ENCODE measurements around the gene POC1B. TPM values are rescaled to one million over a fixed set of nuclear protein-coding genes. Genes with fewer than 3 reads are reported as not detected.

POC1B gene
- total RNA-seq: 10 to 100 TPM in 1 of 4 donors, 1 to 10 TPM in 3; 7.8 to 13.1 (median 8.8) TPM
- polyA plus RNA-seq: 5.4 TPM
- long read RNA-seq, donor 1, transcript POC1B-201 (12 exons, 3,001 nt): major isoform, 6 of 16 reads
- long read RNA-seq, donor 1, partial matches to known transcripts: 2 of 16 reads
- long read RNA-seq, donor 1, other reads (novel, unspliced or antisense): 7 of 16 reads
- long read RNA-seq, donor 2, partial matches to known transcripts: 0 of 6 reads
- long read RNA-seq, donor 2, other reads (novel, unspliced or antisense): 0 of 6 reads
- long read RNA-seq, donor 3, transcript POC1B-202 (10 exons, 3,096 nt): minor isoform, 5 of 43 reads
- long read RNA-seq, donor 3, transcript POC1B-201 (12 exons, 3,001 nt): major isoform, 19 of 43 reads
- long read RNA-seq, donor 3, partial matches to known transcripts: 5 of 43 reads
- long read RNA-seq, donor 3, other reads (novel, unspliced or antisense): 13 of 43 reads
- long read RNA-seq, donor 4, partial matches to known transcripts: 0 of 8 reads
- long read RNA-seq, donor 4, other reads (novel, unspliced or antisense): 3 of 8 reads

- Histone ChIP-seq H3K9me3 (ENCODE audit: control insufficient read depth, low read length) (no peaks in the 10 kb centered on the region), H3K27ac (ENCODE audit: low read length) (peak within 1 kb of the TSS; percentile 92), H3K4me3 (ENCODE audit: low read length) (peak within 1 kb of the TSS; percentile 95), H3K4me1 (ENCODE audit: control insufficient read depth, insufficient read depth, low read length) (peaks cover 3% of the 10 kb centered on the region), H3K27me3 (ENCODE audit: control insufficient read depth, insufficient read depth) (no peaks in the 10 kb centered on the region)
- DNase-seq (peak; percentile 82 to 92 (median 91)), ATAC-seq (peak; percentile 93 to 94)
- intact Hi-C loops (cut with DNase I): loop anchor here (2.0 to 10.0 kb wide), 6 partner anchors 54 to 504 kb away; partner anchors contain the start of gene DUSP6 (in 1 of the 4)
- 2% methylated on average over 39 of the region's 39 CpGs for WGBS
These were observed at the start of gene POC1B for GRCh38 chr12:89525824-89526770. Gene POC1B, minus strand, starts transcription at chr12:89526047. Its CDS starts 152 bp downstream, at chr12:89525895.

GRCh38 chr12:89575374-89575773 lies 49.5 kb upstream of the POC1B start:
- Histone ChIP-seq H3K4me3 (ENCODE audit: low read length) (no peak overlapping the region), H3K4me1 (ENCODE audit: control insufficient read depth, insufficient read depth, low read length) (no peaks in the 10 kb centered on the region), H3K27ac (ENCODE audit: low read length) (no peak overlapping the region), H3K27me3 (ENCODE audit: control insufficient read depth, insufficient read depth) (no peaks in the 10 kb centered on the region), H3K9me3 (ENCODE audit: control insufficient read depth, low read length) (no peaks in the 10 kb centered on the region)
- 75% methylated on average over 1 of the region's 1 CpG for WGBS
- DNase-seq (no peak), ATAC-seq (no peak)
- intact Hi-C loops (cut with DNase I): no loop called here

GRCh38 chr12:89574736-89575208 lies 48.9 kb upstream of the POC1B start:
- intact Hi-C loops (cut with DNase I): no loop called here
- H3K9me3 ChIP-seq (ENCODE audit: control insufficient read depth, low read length): no peaks in the 10 kb centered on the region
- H3K4me1 ChIP-seq (ENCODE audit: control insufficient read depth, insufficient read depth, low read length): no peaks in the 10 kb centered on the region
- peak in 2 of 3 donors; percentile 23 to 44 for DNase-seq
- ATAC-seq: peak; percentile 71 to 92
- H3K27ac ChIP-seq (ENCODE audit: low read length): no peak overlapping the region
- H3K27me3 ChIP-seq (ENCODE audit: control insufficient read depth, insufficient read depth): no peaks in the 10 kb centered on the region
- H3K4me3 ChIP-seq (ENCODE audit: low read length): no peak overlapping the region
- 15% methylated on average over 2 of the region's 2 CpGs for WGBS

- DNase-seq (no peak), ATAC-seq (no peak)
- WGBS: 77% methylated on average over 5 of the region's 5 CpGs
- Histone ChIP-seq H3K27me3 (ENCODE audit: control insufficient read depth, insufficient read depth) (no peaks in the 10 kb centered on the region), H3K4me3 (ENCODE audit: low read length) (no peak overlapping the region), H3K4me1 (ENCODE audit: control insufficient read depth, insufficient read depth, low read length) (no peaks in the 10 kb centered on the region), H3K27ac (ENCODE audit: low read length) (no peak overlapping the region), H3K9me3 (ENCODE audit: control insufficient read depth, low read length) (no peaks in the 10 kb centered on the region)
- intact Hi-C loops (cut with DNase I): no loop called here
These were observed 47.4 kb upstream of the POC1B start for GRCh38 chr12:89573051-89573810.

DNA sequence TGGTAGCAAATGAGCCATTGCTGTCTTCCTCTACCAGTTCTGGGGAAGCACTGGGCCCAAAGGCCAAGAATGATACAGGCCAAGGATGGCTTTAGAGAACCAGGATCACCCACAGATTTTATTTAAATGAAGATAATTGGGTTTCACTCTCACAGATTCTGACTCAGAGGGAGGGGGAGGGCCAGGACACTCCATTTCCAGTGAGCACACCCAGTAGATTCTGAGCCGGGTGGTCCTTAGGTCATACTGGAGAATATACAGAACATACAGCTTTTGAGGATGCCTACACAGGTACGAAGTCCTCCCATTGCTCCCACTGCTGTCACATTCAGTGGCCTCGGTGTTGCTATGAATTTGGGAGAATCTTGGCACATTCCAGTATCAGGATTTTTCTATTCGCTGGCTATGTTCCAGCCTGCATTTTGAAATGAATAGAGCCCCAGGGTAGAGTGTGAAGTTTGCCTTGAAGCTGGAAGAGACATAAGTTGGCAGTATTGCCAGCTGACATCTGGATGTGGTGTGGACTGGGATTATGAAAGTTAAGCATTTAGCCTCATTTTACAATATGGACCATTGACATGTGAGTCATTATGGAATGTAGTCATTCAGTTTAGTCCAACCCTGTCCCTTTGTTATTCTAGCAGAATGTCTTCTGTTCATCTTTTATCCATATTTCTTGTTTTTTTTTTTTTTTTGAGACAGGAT lies 45.8 kb upstream of the POC1B start:
- DNase-seq: no peak
- Histone ChIP-seq H3K4me1 (ENCODE audit: control insufficient read depth, insufficient read depth, low read length) (no peaks in the 10 kb centered on the region), H3K9me3 (ENCODE audit: control insufficient read depth, low read length) (no peaks in the 10 kb centered on the region), H3K4me3 (ENCODE audit: low read length) (no peak overlapping the region), H3K27ac (ENCODE audit: low read length) (no peak overlapping the region), H3K27me3 (ENCODE audit: control insufficient read depth, insufficient read depth) (no peaks in the 10 kb centered on the region)
- WGBS: 88% methylated on average over 4 of the region's 4 CpGs
- intact Hi-C loops (cut with DNase I): no loop called here
- no peak for ATAC-seq

DNA sequence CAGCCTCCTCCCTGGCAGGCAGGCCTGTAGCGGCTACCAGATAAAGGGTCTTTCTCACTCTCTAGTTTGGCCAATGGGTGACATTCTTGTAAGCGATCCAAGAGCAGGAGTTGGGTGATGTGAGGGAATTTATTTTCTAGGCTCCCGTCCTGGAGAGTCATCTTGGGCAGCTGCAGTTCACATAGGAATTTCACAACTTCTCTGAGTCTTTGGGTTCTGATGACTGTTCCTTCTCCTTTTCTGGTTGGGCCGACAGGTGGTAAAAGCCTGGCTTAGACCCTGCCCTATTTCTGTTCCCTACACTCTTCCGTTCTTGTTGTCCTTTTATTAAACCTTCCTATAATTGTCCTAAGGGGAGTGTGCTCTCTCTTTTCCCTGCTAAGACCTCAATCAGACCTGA lies 42.6 kb upstream of the POC1B start:
- 78% methylated on average over 5 of the region's 5 CpGs for WGBS
- intact Hi-C loops (cut with DNase I): no loop called here
- ATAC-seq: no peak

DNA sequence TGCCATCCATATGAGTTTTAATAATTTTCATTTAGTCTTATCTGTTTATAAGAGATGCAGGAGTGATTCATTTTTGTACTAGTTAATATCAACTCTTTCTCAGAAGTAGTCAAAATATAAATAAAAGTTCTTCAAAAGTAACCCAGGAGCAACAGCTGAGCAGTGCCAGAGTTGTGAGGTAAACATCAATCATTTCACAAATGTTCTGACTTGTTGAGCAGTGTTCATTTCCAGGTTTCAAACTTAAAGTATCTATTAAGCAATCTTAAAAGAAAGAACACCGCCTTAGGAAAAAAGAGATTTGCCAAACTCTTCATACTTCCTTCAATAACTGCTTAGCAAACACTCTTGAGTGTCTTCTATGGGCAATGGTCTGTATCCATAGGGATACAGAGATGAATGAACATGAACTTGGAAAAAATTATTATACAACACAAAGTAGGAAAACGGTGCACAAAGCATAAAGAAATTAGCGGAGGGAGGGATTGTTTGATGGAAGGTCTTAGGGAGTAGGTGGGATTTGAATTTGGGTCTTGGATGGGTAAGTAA lies 41.9 kb upstream of the POC1B start:
- intact Hi-C loops (cut with DNase I): no loop called here
- H3K4me3 ChIP-seq (ENCODE audit: low read length): no peak overlapping the region
- H3K27ac ChIP-seq (ENCODE audit: low read length): no peak overlapping the region
- H3K9me3 ChIP-seq (ENCODE audit: control insufficient read depth, low read length): no peaks in the 10 kb centered on the region
- DNase-seq: no peak
- H3K4me1 ChIP-seq (ENCODE audit: control insufficient read depth, insufficient read depth, low read length): no peaks in the 10 kb centered on the region
- no peaks in the 10 kb centered on the region for H3K27me3 ChIP-seq (ENCODE audit: control insufficient read depth, insufficient read depth)
- WGBS: 98% methylated on average over 3 of the region's 3 CpGs
- ATAC-seq: no peak

More for the DNA sequence above, 42.6 kb upstream of the POC1B start:
- Histone ChIP-seq H3K27me3 (ENCODE audit: control insufficient read depth, insufficient read depth) (no peaks in the 10 kb centered on the region), H3K9me3 (ENCODE audit: control insufficient read depth, low read length) (no peaks in the 10 kb centered on the region), H3K4me1 (ENCODE audit: control insufficient read depth, insufficient read depth, low read length) (no peaks in the 10 kb centered on the region), H3K27ac (ENCODE audit: low read length) (no peak overlapping the region), H3K4me3 (ENCODE audit: low read length) (no peak overlapping the region)
- DNase-seq: no peak

- Histone ChIP-seq H3K27ac (ENCODE audit: low read length) (no peak overlapping the region), H3K27me3 (ENCODE audit: control insufficient read depth, insufficient read depth) (no peaks in the 10 kb centered on the region), H3K4me1 (ENCODE audit: control insufficient read depth, insufficient read depth, low read length) (no peaks in the 10 kb centered on the region), H3K4me3 (ENCODE audit: low read length) (no peak overlapping the region), H3K9me3 (ENCODE audit: control insufficient read depth, low read length) (no peaks in the 10 kb centered on the region)
- intact Hi-C loops (cut with DNase I): no loop called here
- ATAC-seq (no peak), DNase-seq (no peak)
These were observed 40.8 kb upstream of the POC1B start for GRCh38 chr12:89566615-89567014.

- H3K27me3 ChIP-seq (ENCODE audit: control insufficient read depth, insufficient read depth): no peaks in the 10 kb centered on the region
- H3K27ac ChIP-seq (ENCODE audit: low read length): no peak overlapping the region
- H3K9me3 ChIP-seq (ENCODE audit: control insufficient read depth, low read length): no peaks in the 10 kb centered on the region
- H3K4me1 ChIP-seq (ENCODE audit: control insufficient read depth, insufficient read depth, low read length): no peaks in the 10 kb centered on the region
- no peak for DNase-seq
- H3K4me3 ChIP-seq (ENCODE audit: low read length): no peak overlapping the region
- ATAC-seq: no peak
- intact Hi-C loops (cut with DNase I): no loop called here
These were observed 39.2 kb upstream of the POC1B start for GRCh38 chr12:89565002-89565401.

DNA sequence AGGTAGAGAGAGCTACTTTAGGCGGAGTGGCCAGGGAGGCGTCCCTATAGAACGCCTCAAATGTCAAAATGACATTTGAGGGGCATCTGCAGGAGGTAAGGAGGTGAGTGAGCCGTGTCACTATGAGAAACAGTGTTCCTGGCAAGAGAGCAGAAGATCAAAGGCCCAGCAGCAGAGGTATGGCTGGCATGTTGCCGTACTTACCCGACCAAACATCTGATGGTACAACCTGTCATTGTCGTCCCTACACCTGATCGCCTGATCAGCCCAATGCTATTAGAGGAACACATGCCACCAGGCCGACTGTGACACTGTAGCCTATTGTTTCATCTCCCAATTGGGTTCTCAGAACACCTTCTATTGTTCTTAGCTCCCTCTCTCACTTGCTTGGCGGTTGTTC lies 33.9 kb upstream of the POC1B start:
- H3K9me3 ChIP-seq (ENCODE audit: control insufficient read depth, low read length): no peaks in the 10 kb centered on the region
- DNase-seq: no peak
- WGBS: 91% methylated on average over 10 of the region's 10 CpGs

More for the DNA sequence above, 33.9 kb upstream of the POC1B start:
- ATAC-seq: no peak
- intact Hi-C loops (cut with DNase I): no loop called here
- Histone ChIP-seq H3K4me1 (ENCODE audit: control insufficient read depth, insufficient read depth, low read length) (no peaks in the 10 kb centered on the region), H3K27ac (ENCODE audit: low read length) (no peak overlapping the region), H3K4me3 (ENCODE audit: low read length) (no peak overlapping the region), H3K27me3 (ENCODE audit: control insufficient read depth, insufficient read depth) (no peaks in the 10 kb centered on the region)
